ENCODE data around the gene IFRD1.
A peak's percentile ranks its signal among the peaks of the same experiment; 100 is the strongest.

Gene IFRD1

GRCh38 chr7:112414855-112415490, 35.3 kb upstream of the IFRD1 start:
- H3K4me3 ChIP-seq (ENCODE audit: low read depth, low read length): no peak overlapping the region
- TF ChIP-seq, protein P1, sequence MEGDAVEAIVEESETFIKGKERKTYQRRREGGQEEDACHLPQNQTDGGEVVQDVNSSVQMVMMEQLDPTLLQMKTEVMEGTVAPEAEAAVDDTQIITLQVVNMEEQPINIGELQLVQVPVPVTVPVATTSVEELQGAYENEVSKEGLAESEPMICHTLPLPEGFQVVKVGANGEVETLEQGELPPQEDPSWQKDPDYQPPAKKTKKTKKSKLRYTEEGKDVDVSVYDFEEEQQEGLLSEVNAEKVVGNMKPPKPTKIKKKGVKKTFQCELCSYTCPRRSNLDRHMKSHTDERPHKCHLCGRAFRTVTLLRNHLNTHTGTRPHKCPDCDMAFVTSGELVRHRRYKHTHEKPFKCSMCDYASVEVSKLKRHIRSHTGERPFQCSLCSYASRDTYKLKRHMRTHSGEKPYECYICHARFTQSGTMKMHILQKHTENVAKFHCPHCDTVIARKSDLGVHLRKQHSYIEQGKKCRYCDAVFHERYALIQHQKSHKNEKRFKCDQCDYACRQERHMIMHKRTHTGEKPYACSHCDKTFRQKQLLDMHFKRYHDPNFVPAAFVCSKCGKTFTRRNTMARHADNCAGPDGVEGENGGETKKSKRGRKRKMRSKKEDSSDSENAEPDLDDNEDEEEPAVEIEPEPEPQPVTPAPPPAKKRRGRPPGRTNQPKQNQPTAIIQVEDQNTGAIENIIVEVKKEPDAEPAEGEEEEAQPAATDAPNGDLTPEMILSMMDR (IDR thresholded peaks at IDR 0.05; ENCODE audit: low read depth, low read length, missing control alignments): peak; percentile 56
- no peak for DNase-seq (ENCODE audit: low read depth)

- TF ChIP-seq, protein P1 (IDR thresholded peaks at IDR 0.05; ENCODE audit: low read depth, low read length, missing control alignments): no peak
- DNase-seq (ENCODE audit: low read depth): no peak
These were observed 34.1 kb upstream of the IFRD1 start for GRCh38 chr7:112416127-112416526.

DNA sequence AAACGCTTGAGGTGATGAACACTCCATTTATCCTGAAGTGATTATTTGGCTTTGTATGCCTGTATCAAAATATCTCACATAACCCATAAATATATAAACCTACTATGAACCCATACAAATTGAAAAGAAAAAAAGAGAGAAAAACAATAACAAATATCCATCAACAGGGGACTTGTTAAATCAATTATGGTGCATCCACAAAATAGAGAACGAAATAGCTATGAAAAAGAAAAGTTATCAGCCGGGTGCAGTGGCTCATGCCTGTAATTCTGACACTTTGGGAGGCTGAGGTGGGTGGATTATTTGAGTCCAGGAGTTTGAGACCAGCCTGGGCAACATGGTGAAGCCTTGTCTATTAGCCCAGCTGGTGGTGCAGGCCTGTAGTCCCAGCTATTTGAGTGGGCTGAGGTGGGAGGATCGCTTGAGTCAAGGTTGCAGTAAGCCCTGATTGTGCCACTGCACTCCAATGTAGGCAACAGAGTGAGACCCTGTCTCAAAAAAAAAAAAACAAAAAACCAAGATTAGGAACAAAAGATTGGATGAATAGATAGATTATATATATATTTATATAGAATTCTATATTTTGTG, 30.6 kb upstream of the IFRD1 start:
- no peak for DNase-seq (ENCODE audit: low read depth)
- H3K4me3 ChIP-seq (ENCODE audit: low read depth, low read length): no peak overlapping the region
- TF ChIP-seq, protein P1 (IDR thresholded peaks at IDR 0.05; ENCODE audit: low read depth, low read length, missing control alignments): no peak

More at GRCh38 chr7:112416127-112416526, 34.1 kb upstream of the IFRD1 start:
- H3K4me3 ChIP-seq (ENCODE audit: low read depth, low read length): no peak overlapping the region

GRCh38 chr7:112420236-112420861, 29.9 kb upstream of the IFRD1 start:
- DNase-seq (ENCODE audit: low read depth): no peak
- no peak overlapping the region for H3K4me3 ChIP-seq (ENCODE audit: low read depth, low read length)
- TF ChIP-seq, protein P1 (IDR thresholded peaks at IDR 0.05; ENCODE audit: low read depth, low read length, missing control alignments): no peak

- DNase-seq (ENCODE audit: low read depth): no peak
- TF ChIP-seq, protein P1 (IDR thresholded peaks at IDR 0.05; ENCODE audit: low read depth, low read length, missing control alignments): no peak
- H3K4me3 ChIP-seq (ENCODE audit: low read depth, low read length): no peak overlapping the region
These were observed 28.4 kb upstream of the IFRD1 start for GRCh38 chr7:112421666-112422486.

DNA sequence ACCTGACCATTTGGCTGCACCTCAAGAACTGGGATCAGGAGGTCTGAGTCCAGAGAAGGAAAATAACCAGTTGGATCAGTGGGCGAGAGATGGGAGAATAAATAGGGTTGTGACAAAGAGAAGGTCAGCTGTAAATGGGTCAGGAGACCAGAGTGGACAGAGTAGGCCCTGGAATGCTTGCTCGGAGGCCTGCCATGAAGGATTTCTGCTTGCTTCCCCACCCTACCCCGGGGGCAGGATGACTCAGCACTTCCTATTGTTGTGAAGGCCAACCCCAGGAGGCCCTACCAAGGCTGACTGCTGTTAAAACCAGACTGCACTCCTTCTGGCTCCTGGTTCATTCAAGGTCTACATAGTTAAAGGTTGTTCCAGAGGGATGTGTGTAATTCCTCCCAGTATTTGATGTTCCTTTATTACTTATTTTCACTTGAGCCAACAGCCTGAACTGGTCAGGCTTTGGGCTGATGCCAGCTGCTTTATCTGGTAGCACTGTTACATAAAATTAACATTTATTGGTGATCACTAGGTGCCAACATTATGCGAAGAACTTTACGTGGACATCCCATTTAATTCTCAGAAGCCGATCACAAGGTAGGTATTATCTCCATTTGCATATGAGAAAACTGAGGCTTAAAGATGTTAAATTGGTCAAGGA, 27.3 kb upstream of the IFRD1 start:
- TF ChIP-seq, protein P1 (IDR thresholded peaks at IDR 0.05; ENCODE audit: low read depth, low read length, missing control alignments): no peak
- no peak overlapping the region for H3K4me3 ChIP-seq (ENCODE audit: low read depth, low read length)
- peak; percentile 4 for DNase-seq (ENCODE audit: low read depth)
